GM12878 (cell line): ENCODE results near the gene IL36G. TPM values are rescaled to one million over a fixed set of nuclear protein-coding genes. Genes with fewer than 3 reads are reported as not detected.

ENCODE experiments used
- ATAC-seq: fragments of 200-7000 bp; cut with Tn5 transposase; 3 replicates; pipeline ENCODE4 v1.9.1; 2020; ENCODE audit warnings: mild to moderate bottlenecking, moderate library complexity
- BruUV-seq: library from RNA; stranded (reverse); fragments of 400-500 nt; replicated peaks from 2 replicates; lab custom pipeline; 2021; lab: Mats Ljungman, UMichigan
- CTCF ChIA-PET: fragments of 300-600 bp; sonication (Branson Sonifier 250); formaldehyde crosslinking; extraction: SDS; loops from one replicate; lab custom pipeline; 2021; ENCODE audit warnings: inconsistent platforms; lab: Yijun Ruan, JAX
- POLR2A ChIA-PET: fragments of 350-600 bp; formaldehyde crosslinking; extraction: SDS; loops from one replicate; lab custom pipeline; 2021; ENCODE audit warnings: inconsistent platforms; lab: Charles Lee
- RAD21 ChIA-PET: fragments of 300-600 bp; sonication (Branson Sonifier 250); formaldehyde crosslinking; loops from one replicate; lab custom pipeline; 2023; ENCODE audit warnings: antibody characterized with exemption; ENCODE audit not compliant: unreplicated experiment; lab: Charles Lee
- SMC1A ChIA-PET: fragments of 300-600 bp; sonication (Branson Sonifier 250); formaldehyde crosslinking; loops from one replicate; lab custom pipeline; 2023; ENCODE audit not compliant: unreplicated experiment, uncharacterized antibody; lab: Charles Lee
- DNase-seq: peaks from one replicate; pipeline ENCODE4 v3.0.0-alpha.2; 2011; ENCODE audit warnings: low read depth, low spot score
- FAIRE-seq: peaks from 3 replicates; lab custom pipeline; 2011; peaks lifted over from hg19 to GRCh38; lab: Jason Lieb, UNC
- H2AFZ ChIP-seq: 2 replicates; pipeline ENCODE4 v1.6.0; 2011; ENCODE audit warnings: low read depth, low read length, control low read depth; ENCODE audit not compliant: control insufficient read depth
- H3K27ac ChIP-seq: 2 replicates; pipeline ENCODE4 v1.5.1; 2011; ENCODE audit warnings: control low read depth; ENCODE audit not compliant: control insufficient read depth, insufficient read depth
- H3K27me3 ChIP-seq, 2 experiments: replicated peaks in 1 of 2; 2 replicates each; pipeline versions ENCODE4 v1.6.0 to v1.6.1; 2011; ENCODE audit warnings: low read length in 1 of 2; ENCODE audit not compliant: control insufficient read depth in 2 of 2, insufficient read depth in 2 of 2
- H3K36me3 ChIP-seq, 2 experiments: 2 replicates each; pipeline ENCODE4 v1.5.1; 2011; ENCODE audit warnings: low read length in 1 of 2; ENCODE audit not compliant: control insufficient read depth in 2 of 2, insufficient read depth in 2 of 2
- H3K4me1 ChIP-seq: 2 replicates; pipeline ENCODE4 v1.6.1; 2011; ENCODE audit warnings: mild to moderate bottlenecking, low read length, moderate library complexity, mixed read lengths; ENCODE audit not compliant: control insufficient read depth, insufficient read depth
- H3K4me2 ChIP-seq: 2 replicates; pipeline ENCODE4 v1.6.0; 2011; ENCODE audit warnings: control low read depth; ENCODE audit not compliant: control insufficient read depth, insufficient read depth
- H3K4me3 ChIP-seq: fragments of 200-600 bp; sonication (generic); 2 replicates; pipeline ENCODE4 v1.5.1; 2016
- H3K79me2 ChIP-seq: 2 replicates; pipeline ENCODE4 v1.6.0; 2011; ENCODE audit warnings: low read length; ENCODE audit not compliant: control insufficient read depth, insufficient read depth
- H3K9ac ChIP-seq: 2 replicates; pipeline ENCODE4 v1.8.0; 2011; ENCODE audit warnings: low read length, control low read depth, mixed read lengths; ENCODE audit not compliant: control insufficient read depth, insufficient read depth
- H3K9me3 ChIP-seq: replicated peaks from 3 replicates; pipeline ENCODE4 v1.5.1; 2011; ENCODE audit warnings: mild to moderate bottlenecking, low read length; ENCODE audit not compliant: control insufficient read depth, insufficient read depth
- H4K20me1 ChIP-seq: 2 replicates; pipeline ENCODE4 v1.6.0; 2011; ENCODE audit not compliant: control insufficient read depth, insufficient read depth
- ASH2L ChIP-seq: fragments of 300-600, 200-600 bp; sonication (generic); IDR thresholded peaks from 2 replicates; pipeline ENCODE4 v1.6.1; 2017; ENCODE audit warnings: low read depth, mild to moderate bottlenecking, borderline replicate concordance
- BHLHE40 ChIP-seq, 2 experiments: fragments of 450-650 bp in 1 of 2; IDR thresholded peaks; 2 replicates each; pipeline ENCODE4 v1.6.1; 2011 to 2017; ENCODE audit warnings: low read depth in 2 of 2, borderline replicate concordance in 1 of 2, improper control_type of control experiment in 1 of 2, low read length in 1 of 2, mild to moderate bottlenecking in 1 of 2
- CTCF ChIP-seq, 3 experiments: IDR thresholded peaks in 2 of 3; conservative IDR thresholded peaks in 1 of 3; 2 replicates each; pipeline ENCODE4 v1.5.1; 2011; ENCODE audit warnings: low read depth in 3 of 3, low read length in 3 of 3, mild to moderate bottlenecking in 3 of 3, control low read depth in 2 of 3, moderate library complexity in 2 of 3, inconsistent platforms in 1 of 3, mixed read lengths in 1 of 3; ENCODE audit not compliant: control insufficient read depth in 2 of 3, insufficient read depth in 1 of 3; ENCODE audit errors: extremely low read depth in 1 of 3
- ESRRA ChIP-seq: IDR thresholded peaks from 2 replicates; pipeline ENCODE4 v1.6.1; 2012; ENCODE audit warnings: mild to moderate bottlenecking, low read length, improper control_type of control experiment
- EZH2 ChIP-seq: IDR thresholded peaks from 2 replicates; pipeline ENCODE4 v1.6.1; 2012; ENCODE audit warnings: low read depth, mild to moderate bottlenecking, control low read depth, inconsistent platforms, low read length, borderline replicate concordance; ENCODE audit not compliant: control insufficient read depth
- MEF2A ChIP-seq: IDR thresholded peaks from 2 replicates; pipeline ENCODE4 v1.6.1; 2011; ENCODE audit warnings: low read depth, mild to moderate bottlenecking, low read length, moderate library complexity; ENCODE audit not compliant: insufficient read depth
- RAD21 ChIP-seq: IDR thresholded peaks from 2 replicates; pipeline ENCODE4 v1.6.1; 2011; ENCODE audit warnings: mild to moderate bottlenecking, low read depth, low read length, moderate library complexity; ENCODE audit not compliant: insufficient read depth
- SMARCA5 ChIP-seq: fragments of 450-650 bp; IDR thresholded peaks from 2 replicates; pipeline ENCODE4 v1.6.1; 2017; ENCODE audit warnings: mild to moderate bottlenecking
- ZBTB11 ChIP-seq: fragments of 450-650 bp; formaldehyde crosslinking; IDR thresholded peaks from 2 replicates; pipeline ENCODE4 v1.5.0; 2022; ENCODE audit warnings: mild to moderate bottlenecking, missing genetic modification characterization
- ZBTB40 ChIP-seq: fragments of 450-650 bp; IDR thresholded peaks from 2 replicates; pipeline ENCODE4 v1.6.1; 2016; ENCODE audit warnings: mild to moderate bottlenecking, moderate library complexity, borderline replicate concordance
- WGBS: methylation state at CpG from one replicate; pipeline ENCODE4 v1.1.6; 2016; ENCODE audit warnings: low lambda C conversion rate; ENCODE audit not compliant: insufficient replicate concordance, insufficient coverage; ENCODE audit errors: missing lambda C conversion rate; 5-methylcytosine and 5-hydroxymethylcytosine counted together
- in situ Hi-C: fragments of 300-500 bp; cut with MboI; formaldehyde crosslinking; loops from 9 replicates; pipeline ENCODE4 v1.14.3; 2018; ENCODE audit warnings: mixed read lengths
- intact Hi-C: fragments of 100-400 bp; cut with micrococcal nuclease; formaldehyde crosslinking; loops from one replicate; pipeline ENCODE4 v1.14.2; 2022; ENCODE audit not compliant: unreplicated experiment
- polyA plus RNA-seq, 11 experiments: library from polyadenylated mRNA; depleted of rRNA in 4 of 11; unstranded in 6 of 11; stranded (reverse) in 5 of 11; fragments of >200 nt; fragmentation: Nextera tagmentation in 4 of 11; fragmentation: Illumina TruSeq in 1 of 11; extraction: Ambion mirVana in 4 of 11; extraction: Trizol in 1 of 11; gene quantifications; 1 replicate in 1 of 11; 2 replicates in 10 of 11; pipeline versions ENCODE4 v1.2.1 to v1.2.3, GENCODE V29; 2011 to 2016; ENCODE audit warnings: inconsistent platforms in 2 of 11, missing spikeins in 2 of 11, low read depth in 1 of 11
- total RNA-seq, 4 experiments: library from RNA; depleted of rRNA in 3 of 4; stranded (reverse); fragments of >200 nt in 3 of 4; fragmentation: Illumina TruSeq in 1 of 4; extraction: Trizol in 1 of 4; gene quantifications; 2 replicates each; pipeline versions ENCODE4 v1.2.1 to v1.2.3, GENCODE V29; 2013 to 2021

Gene IL36G
- total and polyA plus RNA-seq, 10 of the 15 experiments (the other 5 are each of a cell fraction or from before 2014, with no cell fraction given), result 0.10 TPM; not detected in 9

GRCh38 chr2:112941753-112942653, 35.8 kb upstream of the IL36G start:
- no peak overlapping the region for H3K27ac ChIP-seq
- H3K9ac ChIP-seq, result no peak overlapping the region
- H3K79me2 ChIP-seq, result no peaks in the 10 kb centered on the region
- no peak overlapping the region for H2AFZ ChIP-seq
- no peak overlapping the region for H3K4me2 ChIP-seq
- no peaks in the 10 kb centered on the region; the same call in 2 of the 3 replicates for H3K9me3 ChIP-seq
- SMC1A ChIA-PET, result interaction anchor here (0.6 to 4.8 kb wide), 52 partner anchors 10 to 1000 kb away, joined by 3 to 109 read pairs (median 4); no protein-coding TSS in a partner anchor
- intact Hi-C loops, result loop anchor here (1.0 to 2.0 kb wide), 3 partner anchors 57 to 342 kb away; no protein-coding TSS in a partner anchor
- WGBS, result 16% methylated on average over 14 of the region's 14 CpGs
- no peak overlapping the region for H3K4me3 ChIP-seq
- in situ Hi-C loops, result no loop called here
- 0 out of 4 replicates have a peak, but pooled peaks cover 0 to 6% of the 10 kb centered on the region in 2 experiments for H3K27me3 ChIP-seq
- RAD21 ChIA-PET, result interaction anchor here (0.6 to 4.8 kb wide), 49 partner anchors 10 to 344 kb away, joined by 3 to 227 read pairs (median 5); partner anchors contain the start of gene IL1A
- BruUV-seq, result no TSS peak
- CTCF ChIA-PET, result interaction anchor here (0.8 to 7.1 kb wide), 57 partner anchors 10 to 359 kb away, joined by 3 to 390 read pairs (median 5); partner anchors contain the start of genes IL1B and IL37
- H3K4me1 ChIP-seq, result no peaks in the 10 kb centered on the region
- H4K20me1 ChIP-seq, result no peaks in the 10 kb centered on the region
- ATAC-seq (peak; percentile 100), FAIRE-seq (peak; percentile 86), DNase-seq (peak; percentile 19)
- no peaks in the 10 kb centered on the region for H3K36me3 ChIP-seq
- POLR2A ChIA-PET, result interaction anchor here (0.6 kb wide), 1 partner anchor 223 kb away, joined by 6 read pairs; no protein-coding TSS in a partner anchor
- TF ChIP-seq EZH2 (no peak), RAD21 (peak; percentile 96), MEF2A (0 out of 2 replicates have a peak, but pooled peaks have one; percentile 16), ASH2L (no peak), BHLHE40 (IDR thresholded peaks at IDR 0.05; ENCODE audit: borderline replicate concordance in 1 of 2, low read depth in 2 of 2, low read length in 1 of 2) (peak in 1 of 2 experiments; percentile 21; a peak in 1 of 4 replicates), ESRRA (no peak), ZBTB40 (no peak), CTCF (IDR thresholded peaks at IDR 0.05 in 2 of 3, conservative IDR thresholded peaks at IDR 0.05 in 1 of 3; ENCODE audit: control insufficient read depth in 2 of 3, extremely low read depth in 1 of 3, insufficient read depth in 1 of 3, low read depth in 3 of 3, low read length in 3 of 3) (peak; percentile 93 to 96 (median 95)), SMARCA5 (peak; percentile 71; the same call in 1 of the 2 replicates), ZBTB11 (CRISPR knock-in tag) (no peak)
